ENCODE results near the gene PTMS. TPM values are rescaled to one million over a fixed set of nuclear protein-coding genes. Genes with fewer than 3 reads are reported as not detected.

Gene PTMS
- total RNA-seq, 1 donor from 2014 or later = 480 TPM

- H3K36me3 Mint-ChIP-seq (ENCODE audit: insufficient read depth) = no peaks in the 10 kb centered on the region
- H3K27ac Mint-ChIP-seq = no peak overlapping the region
- H3K4me1 Mint-ChIP-seq (ENCODE audit: low read depth) = peaks cover 13% of the 10 kb centered on the region
- no peak overlapping the region for H3K4me3 Mint-ChIP-seq (ENCODE audit: low read depth)
- DNase-seq (ENCODE audit: low spot score, unreplicated experiment) = no peak
- TF ChIP-seq CTCF (IDR thresholded peaks at IDR 0.05; ENCODE audit: unreplicated experiment) = no peak
- H3K9me3 Mint-ChIP-seq (ENCODE audit: low read depth) = no peaks in the 10 kb centered on the region
- peaks cover 28% of the 10 kb centered on the region for H3K27me3 Mint-ChIP-seq
Measured at GRCh38 chr12:6782119-6782518, 16.0 kb downstream of the PTMS start.

GRCh38 chr12:6782850-6783566, 16.8 kb downstream of the PTMS start:
- Mint-ChIP-seq H3K27ac (no peak overlapping the region), H3K4me1 (ENCODE audit: low read depth) (peaks cover 13% of the 10 kb centered on the region), H3K36me3 (ENCODE audit: insufficient read depth) (no peaks in the 10 kb centered on the region), H3K27me3 (peaks cover 19% of the 10 kb centered on the region), H3K4me3 (ENCODE audit: low read depth) (no peak overlapping the region), H3K9me3 (ENCODE audit: low read depth) (no peaks in the 10 kb centered on the region)
- DNase-seq (ENCODE audit: low spot score, unreplicated experiment) = no peak
- TF ChIP-seq CTCF (IDR thresholded peaks at IDR 0.05; ENCODE audit: unreplicated experiment) = no peak

- H3K27me3 Mint-ChIP-seq = peaks cover 14% of the 10 kb centered on the region
- DNase-seq (ENCODE audit: low spot score, unreplicated experiment) = no peak
- no peaks in the 10 kb centered on the region for H3K36me3 Mint-ChIP-seq (ENCODE audit: insufficient read depth)
- H3K4me1 Mint-ChIP-seq (ENCODE audit: low read depth) = peaks cover 5% of the 10 kb centered on the region
- no peaks in the 10 kb centered on the region for H3K9me3 Mint-ChIP-seq (ENCODE audit: low read depth)
- H3K27ac Mint-ChIP-seq = no peak overlapping the region
- H3K4me3 Mint-ChIP-seq (ENCODE audit: low read depth) = no peak overlapping the region
- TF ChIP-seq CTCF (IDR thresholded peaks at IDR 0.05; ENCODE audit: unreplicated experiment) = no peak
Measured at GRCh38 chr12:6783828-6784227, 17.7 kb downstream of the PTMS start.

- Mint-ChIP-seq H3K27ac (no peak overlapping the region), H3K4me1 (ENCODE audit: low read depth) (peaks cover 4% of the 10 kb centered on the region), H3K27me3 (peaks cover 16% of the 10 kb centered on the region), H3K9me3 (ENCODE audit: low read depth) (no peaks in the 10 kb centered on the region), H3K36me3 (ENCODE audit: insufficient read depth) (no peaks in the 10 kb centered on the region), H3K4me3 (ENCODE audit: low read depth) (no peak overlapping the region)
- TF ChIP-seq CTCF (IDR thresholded peaks at IDR 0.05; ENCODE audit: unreplicated experiment) = no peak
- no peak for DNase-seq (ENCODE audit: low spot score, unreplicated experiment)
Measured at GRCh38 chr12:6784296-6784695, 18.1 kb downstream of the PTMS start.

- no peak for DNase-seq (ENCODE audit: low spot score, unreplicated experiment)
- no peak overlapping the region for H3K27ac Mint-ChIP-seq
- no peaks in the 10 kb centered on the region for H3K9me3 Mint-ChIP-seq (ENCODE audit: low read depth)
- H3K27me3 Mint-ChIP-seq = peaks cover 19% of the 10 kb centered on the region
- H3K4me3 Mint-ChIP-seq (ENCODE audit: low read depth) = no peak overlapping the region
- H3K36me3 Mint-ChIP-seq (ENCODE audit: insufficient read depth) = no peaks in the 10 kb centered on the region
- no peak for TF ChIP-seq CTCF (IDR thresholded peaks at IDR 0.05; ENCODE audit: unreplicated experiment)
- peaks cover 4% of the 10 kb centered on the region for H3K4me1 Mint-ChIP-seq (ENCODE audit: low read depth)
Measured at GRCh38 chr12:6784761-6785160, 18.6 kb downstream of the PTMS start.
